HEK293 (cell line): ENCODE results near the gene VPS33A.

ENCODE experiments used
- KLF10 ChIP-seq: fragments of 450-650 bp; IDR thresholded peaks from 2 replicates; pipeline ENCODE4 v1.5.1; 2018; ENCODE audit warnings: missing biosample characterization, mild to moderate bottlenecking, missing genetic modification characterization
- SETDB1 ChIP-seq: IDR thresholded peaks from one replicate; pipeline ENCODE4 v1.6.1; 2017; ENCODE audit warnings: mild to moderate bottlenecking, low read length, moderate library complexity, mixed read lengths; ENCODE audit not compliant: insufficient read length
- ZBTB21 ChIP-seq: fragments of 450-650 bp; formaldehyde crosslinking; IDR thresholded peaks from 2 replicates; pipeline ENCODE4 v1.5.1; 2017; ENCODE audit warnings: missing biosample characterization, missing genetic modification characterization
- ZNF266 ChIP-seq: fragments of 450-650 bp; formaldehyde crosslinking; IDR thresholded peaks from 2 replicates; pipeline ENCODE4 v1.5.1; 2016; ENCODE audit warnings: missing biosample characterization, missing genetic modification characterization, low read depth
- TF ChIP-seq, protein P1 (sequence below): fragments of 450-650 bp; formaldehyde crosslinking; IDR thresholded peaks from 2 replicates; pipeline ENCODE4 v1.5.1; 2016; ENCODE audit warnings: missing biosample characterization, missing genetic modification characterization

GRCh38 chr12:122298071-122298748 lies 31.9 kb upstream of the VPS33A start:
- TF ChIP-seq, protein P1, sequence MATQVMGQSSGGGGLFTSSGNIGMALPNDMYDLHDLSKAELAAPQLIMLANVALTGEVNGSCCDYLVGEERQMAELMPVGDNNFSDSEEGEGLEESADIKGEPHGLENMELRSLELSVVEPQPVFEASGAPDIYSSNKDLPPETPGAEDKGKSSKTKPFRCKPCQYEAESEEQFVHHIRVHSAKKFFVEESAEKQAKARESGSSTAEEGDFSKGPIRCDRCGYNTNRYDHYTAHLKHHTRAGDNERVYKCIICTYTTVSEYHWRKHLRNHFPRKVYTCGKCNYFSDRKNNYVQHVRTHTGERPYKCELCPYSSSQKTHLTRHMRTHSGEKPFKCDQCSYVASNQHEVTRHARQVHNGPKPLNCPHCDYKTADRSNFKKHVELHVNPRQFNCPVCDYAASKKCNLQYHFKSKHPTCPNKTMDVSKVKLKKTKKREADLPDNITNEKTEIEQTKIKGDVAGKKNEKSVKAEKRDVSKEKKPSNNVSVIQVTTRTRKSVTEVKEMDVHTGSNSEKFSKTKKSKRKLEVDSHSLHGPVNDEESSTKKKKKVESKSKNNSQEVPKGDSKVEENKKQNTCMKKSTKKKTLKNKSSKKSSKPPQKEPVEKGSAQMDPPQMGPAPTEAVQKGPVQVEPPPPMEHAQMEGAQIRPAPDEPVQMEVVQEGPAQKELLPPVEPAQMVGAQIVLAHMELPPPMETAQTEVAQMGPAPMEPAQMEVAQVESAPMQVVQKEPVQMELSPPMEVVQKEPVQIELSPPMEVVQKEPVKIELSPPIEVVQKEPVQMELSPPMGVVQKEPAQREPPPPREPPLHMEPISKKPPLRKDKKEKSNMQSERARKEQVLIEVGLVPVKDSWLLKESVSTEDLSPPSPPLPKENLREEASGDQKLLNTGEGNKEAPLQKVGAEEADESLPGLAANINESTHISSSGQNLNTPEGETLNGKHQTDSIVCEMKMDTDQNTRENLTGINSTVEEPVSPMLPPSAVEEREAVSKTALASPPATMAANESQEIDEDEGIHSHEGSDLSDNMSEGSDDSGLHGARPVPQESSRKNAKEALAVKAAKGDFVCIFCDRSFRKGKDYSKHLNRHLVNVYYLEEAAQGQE (tag by site-specific recombination) = no peak
- TF ChIP-seq ZNF266 (tag by site-specific recombination) (no peak), ZBTB21 (tag by site-specific recombination) (no peak), SETDB1 (no peak), KLF10 (tag by site-specific recombination) (no peak)
